HT-29 (cell line): ENCODE results near the gene DDX11. TPM values are rescaled to one million over a fixed set of nuclear protein-coding genes. Genes with fewer than 3 reads are reported as not detected.
"Not testable (repeated sequence)": the region's sequence is repeated elsewhere in the genome, so short reads cannot be mapped to it uniquely, and the experiment has no call there.

Source experiments
- DNase-seq: peaks from one replicate; pipeline ENCODE4 v3.0.0-alpha.2; 2015; ENCODE audit warnings: low spot score
- total RNA-seq: library from RNA; depleted of rRNA; stranded (reverse); fragments of >200 nt; shearing (Covaris generic); gene quantifications from 2 replicates; pipeline ENCODE4 v1.2.3, GENCODE V29; 2014

Gene DDX11
- total RNA-seq, 1 experiment from 2014 or later: 140 TPM

- DNase-seq: not testable (repeated sequence)
Observed at GRCh38 chr12:31066196-31066595, 7.5 kb upstream of the DDX11 start.

DNA sequence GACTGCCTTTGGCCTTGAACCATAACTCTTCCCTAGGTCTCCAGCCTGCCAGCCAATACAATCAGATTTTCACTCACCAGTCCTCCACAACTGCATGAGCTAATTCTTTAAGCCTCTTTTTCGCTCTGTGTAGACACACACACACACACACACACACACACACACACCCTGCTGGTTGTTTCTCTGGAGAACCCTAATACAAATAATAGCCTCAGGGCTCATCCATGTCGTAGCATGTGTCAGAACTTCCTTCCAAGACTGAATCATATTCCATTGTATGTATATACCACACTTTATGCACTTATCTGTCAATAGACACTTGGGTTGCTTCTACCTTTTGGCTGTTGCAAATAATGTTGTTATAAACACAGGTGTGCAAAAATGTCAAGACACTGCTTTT, 6.0 kb upstream of the DDX11 start:
- not testable (repeated sequence) for DNase-seq

DNA sequence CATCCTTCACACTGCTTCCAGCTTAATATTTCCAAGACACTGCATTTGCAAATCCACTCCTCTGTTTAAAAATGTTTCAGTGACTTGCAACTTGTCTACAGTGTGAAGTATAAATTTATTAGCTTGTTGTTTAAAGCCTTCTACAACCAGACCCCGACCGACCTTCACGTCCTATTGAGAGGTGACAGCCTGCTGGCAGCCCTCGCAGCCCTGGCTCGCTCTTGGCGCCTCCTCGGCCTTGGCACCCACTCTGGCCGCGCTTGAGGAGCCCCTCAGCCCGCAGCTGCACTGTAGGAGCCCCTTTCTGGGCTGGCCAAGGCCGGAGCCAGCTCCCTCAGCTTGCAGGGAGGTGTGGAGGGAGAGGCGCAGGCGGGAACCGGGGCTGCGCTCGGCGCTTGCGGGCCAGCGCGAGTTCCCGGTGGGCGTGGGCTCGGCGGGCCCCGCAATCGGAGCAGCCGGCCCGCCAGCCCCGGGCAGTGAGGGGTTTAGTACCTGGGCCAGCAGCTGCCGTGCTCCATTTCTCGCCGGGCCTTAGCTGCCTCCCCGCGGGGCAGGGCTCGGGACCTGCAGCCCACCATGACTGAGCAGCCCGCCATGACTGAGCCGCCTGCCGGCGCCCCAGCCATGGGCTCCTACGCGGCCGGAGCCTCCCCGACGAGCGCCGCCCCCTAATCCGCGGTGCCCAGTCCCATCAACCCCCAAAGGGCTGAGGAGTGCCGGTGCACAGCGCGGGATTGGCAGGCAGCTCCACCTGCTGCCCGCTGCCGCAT, 2.5 kb upstream of the DDX11 start:
- not testable (repeated sequence) for DNase-seq

GRCh38 chr12:31072962-31073361, 698 bp upstream of the DDX11 start:
- DNase-seq: peak; percentile 48

- DNase-seq: peak; percentile 68
Observed at GRCh38 chr12:31074333-31074874, 744 bp downstream of the DDX11 start.

- not testable (repeated sequence) for DNase-seq
Observed at GRCh38 chr12:31076150-31076549, 2.5 kb downstream of the DDX11 start.

GRCh38 chr12:31077095-31077494, 3.4 kb downstream of the DDX11 start:
- not testable (repeated sequence) for DNase-seq

GRCh38 chr12:31077998-31078397, 4.3 kb downstream of the DDX11 start:
- DNase-seq: peak; percentile 78

DNA sequence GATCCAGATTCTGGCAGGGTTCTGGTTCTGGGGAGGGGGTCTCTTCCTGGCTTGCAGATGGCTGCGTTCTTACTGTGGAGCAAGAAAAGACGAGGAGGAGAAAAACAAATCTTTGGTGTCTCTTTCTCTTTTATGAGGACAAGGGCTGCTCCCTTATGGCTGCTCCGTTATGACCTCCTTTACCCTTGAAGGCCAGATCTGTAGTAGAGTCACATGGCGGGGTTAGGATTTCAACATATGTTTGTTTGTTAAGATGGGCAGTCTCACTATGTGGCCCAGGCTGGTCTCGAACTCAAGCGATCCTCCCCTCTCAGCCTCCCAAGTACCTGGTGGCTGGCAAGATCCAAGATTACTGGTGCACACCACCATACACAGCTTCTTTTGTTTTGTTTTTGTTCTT, 5.8 kb downstream of the DDX11 start:
- DNase-seq: not testable (repeated sequence)

DNA sequence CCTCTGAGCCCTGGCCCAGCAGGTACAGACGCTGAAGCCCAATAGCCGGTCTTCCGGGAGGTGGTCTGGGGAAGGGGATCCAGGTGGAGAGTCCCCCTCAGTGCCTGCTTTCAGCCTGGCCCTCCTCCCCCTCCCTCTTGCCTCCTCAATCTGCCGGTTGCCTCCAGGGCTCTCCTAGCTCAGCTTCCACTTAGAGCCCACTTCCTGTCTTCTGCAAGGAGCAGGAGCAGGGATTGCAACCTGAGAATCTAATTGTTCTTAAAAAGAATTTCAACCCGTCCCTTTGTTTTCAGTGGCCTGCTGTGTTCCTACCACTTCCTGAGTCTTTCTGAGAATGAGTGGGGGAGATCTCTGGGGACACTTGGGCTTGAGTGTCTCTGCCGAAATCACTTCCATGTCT, 6.6 kb downstream of the DDX11 start:
- DNase-seq: not testable (repeated sequence)

GRCh38 chr12:31081274-31081673, 7.6 kb downstream of the DDX11 start:
- not testable (repeated sequence) for DNase-seq

DNA sequence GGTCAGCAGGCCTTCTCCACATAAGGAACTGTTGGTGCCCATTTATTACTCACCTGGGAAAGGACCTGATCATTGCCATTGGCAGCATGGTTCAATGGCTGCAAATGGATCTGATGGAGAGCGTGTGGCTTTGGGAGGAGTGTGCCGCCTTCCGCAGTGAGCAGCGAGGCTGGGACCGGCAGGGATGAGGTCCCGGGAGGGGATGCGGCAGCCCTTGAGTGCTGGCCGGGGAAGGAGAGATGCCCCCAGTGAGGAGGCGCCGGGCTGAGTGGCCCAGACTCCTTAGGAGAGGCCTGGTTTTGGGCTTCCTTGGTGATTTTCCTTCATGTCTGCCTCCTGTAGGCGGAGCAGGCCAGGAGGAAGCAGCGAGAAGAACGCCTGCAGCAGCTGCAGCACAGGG, 10.6 kb downstream of the DDX11 start:
- DNase-seq: not testable (repeated sequence)

DNA sequence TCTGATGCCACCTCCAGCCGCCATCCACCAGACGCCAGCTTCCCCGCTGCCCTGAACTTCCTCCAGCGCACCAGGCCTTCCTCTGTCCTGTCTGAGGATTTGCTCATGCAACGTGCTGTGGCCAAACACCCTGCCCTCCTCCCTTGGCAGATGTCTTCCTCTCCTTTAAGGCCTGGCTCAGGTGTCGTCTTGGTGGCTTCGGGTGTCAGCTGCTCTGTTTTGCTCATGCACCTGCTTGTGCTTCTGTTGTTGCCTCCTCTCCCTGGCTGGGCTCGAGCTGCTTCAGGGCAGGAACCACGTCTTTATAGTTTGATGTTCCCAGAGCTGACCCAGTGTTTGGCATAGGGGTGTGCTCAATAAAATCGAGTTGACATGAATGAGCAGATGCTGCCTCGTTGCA, 12.4 kb downstream of the DDX11 start:
- DNase-seq: not testable (repeated sequence)

GRCh38 chr12:31087486-31087885, 13.8 kb downstream of the DDX11 start:
- not testable (repeated sequence) for DNase-seq

- DNase-seq: not testable (repeated sequence)
Observed at GRCh38 chr12:31087956-31088355, 14.3 kb downstream of the DDX11 start.

GRCh38 chr12:31089072-31089471, 15.4 kb downstream of the DDX11 start:
- no peak for DNase-seq

GRCh38 chr12:31091629-31092028, 18.0 kb downstream of the DDX11 start:
- DNase-seq: not testable (repeated sequence)

- not testable (repeated sequence) for DNase-seq
Observed at GRCh38 chr12:31092718-31093117, 19.1 kb downstream of the DDX11 start.

DNA sequence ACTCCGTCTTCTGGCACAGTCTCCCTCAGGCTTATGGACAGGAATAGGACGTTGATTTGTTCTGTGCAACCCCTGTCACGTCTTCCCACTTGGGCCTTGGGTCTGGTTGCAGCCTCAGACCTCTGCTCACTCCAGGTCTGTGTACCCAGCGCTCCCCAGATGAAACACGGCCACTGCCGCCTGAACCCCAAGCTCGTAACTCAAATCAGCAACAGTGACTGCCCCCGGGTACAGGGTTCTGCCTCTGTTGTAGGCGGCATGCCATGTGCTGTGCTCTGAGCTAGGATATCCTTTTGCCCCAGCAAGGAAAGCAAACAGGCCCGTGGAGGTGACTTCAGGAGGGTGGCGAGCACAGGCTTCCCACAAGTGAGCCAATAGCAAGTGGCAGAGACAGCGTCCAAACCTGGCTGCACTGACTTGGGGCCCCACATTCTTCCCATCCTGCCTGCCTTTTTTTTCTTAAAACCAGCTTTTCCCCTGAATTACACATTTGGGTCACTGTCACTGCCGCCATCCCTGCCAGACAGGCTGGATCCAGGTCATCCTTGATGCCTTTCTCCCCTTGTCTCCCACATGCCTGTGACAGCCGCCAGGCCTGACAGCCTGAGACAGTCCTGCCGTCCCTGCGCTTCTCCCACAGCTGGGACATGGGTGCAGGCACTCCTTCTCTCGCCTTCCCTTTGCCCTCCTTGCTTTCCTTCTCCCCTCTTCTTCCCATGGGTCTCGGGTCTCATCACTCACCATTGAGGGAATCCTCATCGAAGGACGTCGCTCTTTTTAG, 21.6 kb downstream of the DDX11 start:
- DNase-seq: not testable (repeated sequence)

GRCh38 chr12:31096251-31097065, 22.8 kb downstream of the DDX11 start:
- not testable (repeated sequence) for DNase-seq

DNA sequence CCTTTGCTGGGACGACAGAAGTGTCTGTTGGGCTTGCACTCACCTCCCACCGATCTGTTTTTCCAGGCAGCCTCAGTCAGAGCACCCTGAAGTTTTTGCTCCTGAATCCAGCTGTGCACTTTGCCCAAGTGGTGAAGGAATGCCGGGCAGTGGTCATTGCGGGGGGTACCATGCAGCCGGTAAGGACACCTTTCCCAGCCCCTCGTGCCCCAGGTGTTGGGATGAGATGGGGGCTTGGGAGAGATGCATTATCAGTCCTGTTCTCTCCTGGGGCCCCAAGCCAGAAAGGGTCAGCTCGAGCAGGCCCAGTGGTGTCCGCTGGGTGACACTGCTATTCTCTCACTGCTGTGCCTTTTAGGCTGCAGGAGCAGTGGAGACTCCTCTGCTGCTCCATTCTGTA, 24.2 kb downstream of the DDX11 start:
- DNase-seq: not testable (repeated sequence)
